ENCODE results near the gene SPEM2. TPM values are rescaled to one million over a fixed set of nuclear protein-coding genes. Genes with fewer than 3 reads are reported as not detected.
A peak's percentile ranks its signal among the peaks of the same experiment; 100 is the strongest.

The SPEM2 gene
- total RNA-seq, 4 donors from 2014 or later = not detected

GRCh38 chr17:7443499-7444485 lies 18.4 kb downstream of the SPEM2 start:
- 54 to 76% methylated on average over 7 of the region's 7 CpGs for WGBS, 2 donors
- intact Hi-C loops (cut with DNase I) = loop anchor here (5.0 kb wide), 1 partner anchor 34 kb away; the partner anchor contains the start of gene ZBTB4
- Histone ChIP-seq H3K27me3 (peaks cover 0 to 68% (median 8%) of the 10 kb centered on the region in 4 donors), H3K9me3 (no peaks in the 10 kb centered on the region), H3K27ac (peak overlapping the region; percentile 39 to 80 (median 57)), H3K36me3 (no peaks in the 10 kb centered on the region), H3K4me1 (peaks cover 35 to 66% (median 45%) of the 10 kb centered on the region in 3 donors), H3K4me3 (no peak overlapping the region)
- DNase-seq = no peak
- TF ChIP-seq POLR2A (IDR thresholded peaks at IDR 0.05) (no peak), CTCF (IDR thresholded peaks at IDR 0.05) (no peak)

- Histone ChIP-seq H3K4me3 (peak within 1 kb of the TSS; percentile 11 to 64 (median 42)), H3K36me3 (no peaks in the 10 kb centered on the region), H3K27me3 (peaks cover 0 to 61% (median 5%) of the 10 kb centered on the region in 4 donors), H3K4me1 (peaks cover 26 to 55% (median 35%) of the 10 kb centered on the region in 3 donors), H3K27ac (peak within 1 kb of the TSS; percentile 39 to 80 (median 57)), H3K9me3 (no peaks in the 10 kb centered on the region)
- no peak for TF ChIP-seq POLR2A (IDR thresholded peaks at IDR 0.05)
- peak in 2 of 6 experiments; percentile 4 to 6 for TF ChIP-seq CTCF (IDR thresholded peaks at IDR 0.05)
- WGBS, 2 donors = 6 to 9% methylated on average over 9 to 12 of the region's 51 CpGs
- intact Hi-C loops (cut with DNase I) = loop anchor here (5.0 kb wide), 1 partner anchor 32 kb away; the partner anchor contains the start of gene ZBTB4
- DNase-seq = no peak
Measured at GRCh38 chr17:7444682-7445618, 19.5 kb downstream of the SPEM2 start, which contains the start of gene CHRNB1. Gene CHRNB1 (plus strand): TSS chr17:7445061. CDS start chr17:7445128, 67 bp downstream.

DNA sequence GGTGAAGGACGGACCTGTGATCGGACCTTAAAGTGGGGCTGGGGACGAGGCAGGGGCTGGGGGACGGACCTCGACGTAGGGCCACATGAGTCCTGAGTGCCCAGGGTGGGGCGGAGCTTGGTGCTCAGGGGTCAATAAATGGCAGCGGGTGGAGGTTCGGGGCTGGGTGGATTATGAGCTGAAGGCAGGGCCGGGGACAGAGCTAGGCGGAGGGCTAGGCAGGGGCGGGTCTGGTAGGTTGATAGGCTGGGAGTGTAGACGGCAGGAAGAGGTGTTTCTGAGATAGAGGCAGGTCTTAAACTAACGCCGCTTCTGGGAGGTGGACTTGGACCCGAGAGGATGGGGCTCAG lies 20.2 kb downstream of the SPEM2 start:
- 15 to 22% methylated on average over 16 of the region's 16 CpGs for WGBS, 2 donors
- Histone ChIP-seq H3K4me3 (peak overlapping the region; percentile 11 to 64 (median 42)), H3K9me3 (no peaks in the 10 kb centered on the region), H3K4me1 (peaks cover 22 to 55% (median 29%) of the 10 kb centered on the region in 3 donors), H3K36me3 (no peaks in the 10 kb centered on the region), H3K27me3 (peaks cover 0 to 55% (median 3%) of the 10 kb centered on the region in 4 donors), H3K27ac (peak overlapping the region in 3 of 4 donors; percentile 38 to 80 (median 67))
- no peak for TF ChIP-seq CTCF (IDR thresholded peaks at IDR 0.05)
- TF ChIP-seq POLR2A (IDR thresholded peaks at IDR 0.05) = no peak
- DNase-seq = no peak
- intact Hi-C loops (cut with DNase I) = no loop called here

GRCh38 chr17:7448461-7448860 lies 23.0 kb downstream of the SPEM2 start:
- Histone ChIP-seq H3K4me3 (no peak overlapping the region), H3K27me3 (peaks cover 0 to 50% (median 3%) of the 10 kb centered on the region in 4 donors), H3K36me3 (no peaks in the 10 kb centered on the region), H3K4me1 (peaks cover 22 to 56% (median 28%) of the 10 kb centered on the region in 3 donors), H3K9me3 (no peaks in the 10 kb centered on the region), H3K27ac (no peak overlapping the region)
- WGBS, 2 donors = 84 to 92% methylated on average over 7 of the region's 7 CpGs
- intact Hi-C loops (cut with DNase I) = no loop called here
- TF ChIP-seq POLR2A (IDR thresholded peaks at IDR 0.05) = no peak
- no peak for DNase-seq

DNA sequence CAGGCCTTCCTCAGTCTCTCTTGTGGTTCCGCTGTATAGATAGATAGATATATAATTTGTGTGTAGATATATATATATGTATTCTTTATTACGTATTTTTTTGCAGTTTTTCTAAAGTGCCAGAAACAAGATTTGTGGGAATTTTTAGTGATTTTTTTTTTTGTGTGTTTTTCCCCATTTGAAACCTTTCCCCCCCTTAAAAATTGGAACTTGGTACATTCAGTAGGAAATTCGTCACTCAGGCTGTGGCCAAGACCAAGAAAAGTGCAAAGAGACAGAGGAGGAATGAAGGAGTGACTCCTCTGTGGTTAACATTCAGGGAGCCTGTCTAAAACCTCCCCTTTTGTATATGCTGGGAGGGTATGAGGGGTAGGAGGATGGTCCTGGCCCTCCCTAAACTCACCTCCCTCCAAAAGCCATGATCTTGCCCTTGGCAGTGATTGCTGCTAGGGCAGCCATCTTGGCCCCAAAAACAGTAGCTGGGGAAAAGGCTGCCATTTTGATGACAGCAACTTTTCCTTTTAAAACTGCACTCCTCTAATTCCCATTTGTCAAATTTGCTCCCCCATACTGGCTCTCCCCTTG lies 34.6 kb downstream of the SPEM2 start:
- no peak overlapping the region for H3K27ac ChIP-seq
- 60 to 70% methylated on average over 3 of the region's 3 CpGs for WGBS, 2 donors
- no peaks in the 10 kb centered on the region for H3K27me3 ChIP-seq
- peaks cover 5 to 31% (median 10%) of the 10 kb centered on the region in 3 donors for H3K36me3 ChIP-seq
- H3K4me1 ChIP-seq = peaks cover 7 to 53% (median 10%) of the 10 kb centered on the region in 3 donors
- DNase-seq = no peak
- no peak for TF ChIP-seq POLR2A (IDR thresholded peaks at IDR 0.05)
- H3K9me3 ChIP-seq = no peaks in the 10 kb centered on the region
- intact Hi-C loops (cut with DNase I) = no loop called here
- H3K4me3 ChIP-seq = no peak overlapping the region
